ENCODE results near the gene STYX.

DNA sequence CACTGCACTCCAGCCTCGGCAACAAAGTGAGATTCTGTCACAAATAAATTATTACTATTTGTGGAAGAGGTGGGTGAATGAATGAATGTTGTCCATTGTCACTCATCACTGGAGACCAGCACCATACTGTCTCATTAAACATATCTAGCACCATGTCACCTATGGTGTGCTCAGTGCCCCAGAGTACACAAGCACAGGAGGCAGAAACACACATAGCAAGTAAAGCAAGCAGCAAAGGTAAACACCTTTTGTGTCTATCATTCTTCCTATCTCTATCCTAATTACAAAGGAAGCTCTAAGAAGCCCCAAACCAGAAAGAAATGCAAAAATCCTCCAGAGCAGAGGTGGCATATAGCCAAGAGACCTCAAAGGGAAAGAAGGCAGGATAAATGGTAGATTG is 43.8 kb upstream of the STYX start:
- no peak for TF ChIP-seq CTCF (IDR thresholded peaks at IDR 0.05)
- TF ChIP-seq POLR2A (IDR thresholded peaks at IDR 0.05) = no peak

Measured in lower leg skin (tissue), 3 donors.